SK-N-SH (cell line): ENCODE measurements around the gene LRP11.

ENCODE experiments used
- FOXJ3 ChIP-seq: sonication (generic); formaldehyde crosslinking; IDR thresholded peaks from 2 replicates; pipeline ENCODE4 v1.5.1; 2020; ENCODE audit warnings: mild to moderate bottlenecking, missing genetic modification reagents
- GABPA ChIP-seq: IDR thresholded peaks from 2 replicates; pipeline ENCODE4 v1.4.0; 2012; ENCODE audit warnings: low read depth, mild to moderate bottlenecking
- POLR2AphosphoS5 ChIP-seq: IDR thresholded peaks from 2 replicates; pipeline ENCODE4 v1.6.1; 2012; ENCODE audit warnings: low read depth, low read length
- SIN3A ChIP-seq: IDR thresholded peaks from 2 replicates; pipeline ENCODE4 v1.6.1; 2012; ENCODE audit warnings: low read depth, mild to moderate bottlenecking, low read length, moderate library complexity, borderline replicate concordance
- TF ChIP-seq, protein P1 (sequence below): fragments of 200-600 bp; sonication (generic); IDR thresholded peaks from 2 replicates; pipeline ENCODE4 v1.6.1; 2017; ENCODE audit warnings: antibody characterized with exemption, mild to moderate bottlenecking, moderate library complexity

- TF ChIP-seq, protein P1, sequence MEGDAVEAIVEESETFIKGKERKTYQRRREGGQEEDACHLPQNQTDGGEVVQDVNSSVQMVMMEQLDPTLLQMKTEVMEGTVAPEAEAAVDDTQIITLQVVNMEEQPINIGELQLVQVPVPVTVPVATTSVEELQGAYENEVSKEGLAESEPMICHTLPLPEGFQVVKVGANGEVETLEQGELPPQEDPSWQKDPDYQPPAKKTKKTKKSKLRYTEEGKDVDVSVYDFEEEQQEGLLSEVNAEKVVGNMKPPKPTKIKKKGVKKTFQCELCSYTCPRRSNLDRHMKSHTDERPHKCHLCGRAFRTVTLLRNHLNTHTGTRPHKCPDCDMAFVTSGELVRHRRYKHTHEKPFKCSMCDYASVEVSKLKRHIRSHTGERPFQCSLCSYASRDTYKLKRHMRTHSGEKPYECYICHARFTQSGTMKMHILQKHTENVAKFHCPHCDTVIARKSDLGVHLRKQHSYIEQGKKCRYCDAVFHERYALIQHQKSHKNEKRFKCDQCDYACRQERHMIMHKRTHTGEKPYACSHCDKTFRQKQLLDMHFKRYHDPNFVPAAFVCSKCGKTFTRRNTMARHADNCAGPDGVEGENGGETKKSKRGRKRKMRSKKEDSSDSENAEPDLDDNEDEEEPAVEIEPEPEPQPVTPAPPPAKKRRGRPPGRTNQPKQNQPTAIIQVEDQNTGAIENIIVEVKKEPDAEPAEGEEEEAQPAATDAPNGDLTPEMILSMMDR: no peak
- no peak for TF ChIP-seq GABPA
- no peak for TF ChIP-seq FOXJ3 (CRISPR knock-in tag)
- TF ChIP-seq POLR2AphosphoS5: no peak
- TF ChIP-seq SIN3A: no peak
Measured at GRCh38 chr6:149852180-149852579, 12.0 kb downstream of the LRP11 start.
